Right kidney (tissue), 1 donor: ENCODE data around the gene ATP8B1.
"Not testable (repeated sequence)": the region's sequence is repeated elsewhere in the genome, so short reads cannot be mapped to it uniquely, and the experiment has no call there.

ENCODE experiments used
- DNase-seq: peaks from one replicate; pipeline ENCODE4 v3.0.0-alpha.2; 2016

Gene ATP8B1

DNA sequence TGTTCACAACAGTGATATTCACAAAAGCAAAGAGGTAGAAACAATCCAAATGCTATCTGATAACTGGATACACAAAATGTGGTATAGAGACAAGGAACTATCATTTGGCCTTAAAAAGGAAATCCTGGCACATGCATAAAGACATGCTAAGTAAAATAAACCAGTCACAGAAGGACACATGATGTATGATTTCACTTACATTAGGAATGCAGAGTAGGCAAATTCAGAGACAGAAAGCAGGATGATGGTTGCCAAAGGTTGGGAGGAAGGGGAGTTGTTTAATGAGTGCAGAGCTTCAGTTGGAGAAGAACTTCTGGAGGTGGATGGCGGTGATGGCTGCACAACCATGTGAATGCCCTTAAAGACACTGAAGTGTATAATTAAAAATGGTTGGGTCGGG, 38.1 kb downstream of the ATP8B1 start:
- no peak for DNase-seq

GRCh38 chr18:57764087-57764486, 39.0 kb downstream of the ATP8B1 start:
- no peak for DNase-seq

DNA sequence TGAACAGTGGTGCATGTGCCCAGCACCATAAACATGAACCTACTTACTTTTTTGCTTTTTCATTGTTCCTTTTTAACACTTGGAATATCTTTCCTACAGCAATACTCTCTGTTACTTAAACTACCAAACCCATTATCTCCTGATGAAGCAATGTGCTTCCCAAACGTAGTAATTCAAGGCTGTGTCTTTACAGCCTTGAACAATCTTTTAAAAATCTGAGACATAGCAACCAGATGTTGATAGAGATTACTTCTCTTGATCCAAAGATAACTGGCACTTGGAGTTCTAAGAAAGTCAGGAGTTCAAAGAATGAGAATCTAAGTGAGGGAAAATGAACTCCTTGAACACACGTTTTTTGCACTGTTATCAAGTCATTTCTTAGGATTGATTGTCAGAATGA, 40.4 kb downstream of the ATP8B1 start:
- DNase-seq, result no peak

DNA sequence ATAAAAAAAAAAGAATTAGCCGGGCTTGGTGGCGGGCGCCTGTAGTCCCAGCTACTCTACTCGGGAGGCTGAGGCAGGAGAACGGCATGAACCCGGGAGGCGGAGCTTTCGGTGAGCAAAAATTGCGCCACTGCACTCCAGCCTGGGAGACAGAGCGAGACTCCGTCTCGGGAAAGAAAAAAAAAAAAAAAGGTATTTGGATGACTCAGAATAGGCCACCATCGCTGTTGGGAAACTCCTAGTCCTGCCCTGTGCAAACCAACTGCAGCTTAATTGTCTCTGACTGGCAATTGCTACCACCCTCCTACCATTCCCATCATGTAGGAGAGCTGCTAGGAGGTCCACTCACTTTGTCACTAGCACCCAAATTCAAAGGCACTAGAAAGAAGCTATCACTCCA, 43.5 kb downstream of the ATP8B1 start:
- DNase-seq, result no peak

GRCh38 chr18:57755473-57756067, 47.5 kb downstream of the ATP8B1 start:
- DNase-seq, result no peak

GRCh38 chr18:57754577-57755338, 48.4 kb downstream of the ATP8B1 start:
- no peak for DNase-seq

- no peak for DNase-seq
Measured at GRCh38 chr18:57753063-57753462, 50.1 kb downstream of the ATP8B1 start.

DNA sequence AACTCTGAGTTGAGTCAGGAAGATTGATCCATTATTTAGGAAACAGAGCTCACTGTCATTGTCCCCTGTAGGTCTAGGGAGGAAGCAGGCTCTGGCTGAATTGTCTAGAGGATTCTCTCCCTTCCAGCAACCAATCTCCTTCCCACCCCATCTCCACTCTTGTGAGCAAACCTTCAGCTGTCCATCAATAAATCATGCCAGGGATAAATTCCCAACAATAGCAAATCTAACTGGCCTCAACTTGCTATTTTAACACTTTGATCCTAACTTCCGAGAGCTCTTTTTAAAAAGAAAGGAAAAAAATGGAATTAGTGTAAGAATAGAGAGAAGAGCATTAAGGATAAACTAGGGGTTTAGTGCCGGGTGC, 53.5 kb downstream of the ATP8B1 start:
- no peak for DNase-seq

DNA sequence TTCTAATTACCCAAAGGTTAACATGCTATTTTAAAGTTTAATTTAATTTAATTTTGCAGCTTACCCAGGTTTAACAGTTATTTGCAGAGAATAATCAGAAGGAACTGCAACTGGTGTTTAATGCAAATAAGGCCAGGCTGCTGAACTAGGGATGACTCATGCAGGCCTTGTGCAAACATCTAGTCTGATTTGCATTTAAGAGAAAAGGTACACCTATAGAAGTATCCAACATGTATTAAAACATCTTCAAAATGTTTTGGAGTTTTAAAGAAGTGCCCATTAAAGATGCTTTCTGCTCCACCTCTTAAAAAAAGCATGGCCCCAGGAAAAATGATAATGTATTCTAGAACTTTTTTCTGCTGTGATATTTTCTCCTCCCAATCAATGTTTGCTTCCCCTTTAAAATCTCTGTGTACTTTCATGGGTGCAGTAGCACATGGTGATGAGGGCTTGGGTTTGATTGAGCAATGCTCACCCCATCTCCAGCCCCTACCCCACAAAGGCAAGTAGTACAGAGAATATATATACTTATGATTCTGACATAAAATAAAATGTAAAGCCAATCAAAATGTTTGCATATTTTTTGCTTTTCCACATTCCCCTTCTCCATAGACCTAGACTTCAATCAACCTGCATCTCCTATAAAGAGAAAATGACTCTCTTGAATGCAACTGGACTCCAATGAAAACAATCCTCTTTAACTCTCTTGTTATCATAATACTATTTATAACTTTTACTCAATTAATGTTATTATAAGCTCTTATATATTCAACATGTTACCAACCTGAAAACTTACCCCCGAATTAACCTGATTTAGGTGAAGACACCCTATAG, 54.1 kb downstream of the ATP8B1 start:
- DNase-seq, result no peak

- DNase-seq, result no peak
Measured at GRCh38 chr18:57747809-57748680, 55.1 kb downstream of the ATP8B1 start.

DNA sequence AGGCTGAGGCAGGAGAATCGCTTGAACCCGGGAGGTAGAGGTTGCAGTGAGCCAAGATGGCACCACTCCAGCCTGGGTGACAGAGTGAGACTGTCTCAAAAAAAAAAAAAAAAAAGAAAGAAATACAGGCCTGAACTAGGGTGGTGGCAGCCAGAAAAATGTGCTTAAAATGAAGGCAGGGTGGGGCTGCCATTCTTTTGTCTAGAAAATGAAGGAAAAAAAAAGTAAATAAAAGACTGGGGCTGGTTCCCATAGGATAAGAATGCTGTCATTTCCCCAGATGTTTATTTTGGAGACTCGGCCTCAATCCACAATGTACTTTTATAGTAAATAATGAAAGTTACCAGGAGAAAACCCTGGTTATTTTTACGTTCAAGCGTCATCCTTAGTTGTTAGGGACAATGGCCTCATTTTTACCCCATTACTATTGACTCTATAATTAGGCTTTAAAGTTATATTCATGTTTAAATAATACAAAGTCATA, 58.9 kb downstream of the ATP8B1 start:
- DNase-seq, result no peak

DNA sequence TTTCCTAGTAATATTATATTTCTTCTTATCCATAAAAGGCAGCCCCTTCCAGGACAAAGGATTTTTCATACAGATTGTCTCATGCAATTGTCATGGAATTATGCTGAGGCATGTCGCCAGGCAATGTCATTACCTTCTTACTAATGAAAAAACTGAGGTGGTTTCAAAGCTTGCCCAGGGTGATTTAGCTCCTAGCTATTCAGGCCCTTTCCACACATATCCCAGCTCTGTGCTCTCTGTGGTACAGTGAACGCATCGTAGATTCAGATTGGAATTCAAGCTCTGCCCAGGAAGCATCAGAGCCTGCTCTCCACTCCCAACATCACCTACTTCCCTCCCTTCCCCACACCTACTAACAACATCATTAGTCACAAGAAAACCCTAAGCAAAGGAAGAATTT, 60.1 kb downstream of the ATP8B1 start:
- DNase-seq, result no peak

DNA sequence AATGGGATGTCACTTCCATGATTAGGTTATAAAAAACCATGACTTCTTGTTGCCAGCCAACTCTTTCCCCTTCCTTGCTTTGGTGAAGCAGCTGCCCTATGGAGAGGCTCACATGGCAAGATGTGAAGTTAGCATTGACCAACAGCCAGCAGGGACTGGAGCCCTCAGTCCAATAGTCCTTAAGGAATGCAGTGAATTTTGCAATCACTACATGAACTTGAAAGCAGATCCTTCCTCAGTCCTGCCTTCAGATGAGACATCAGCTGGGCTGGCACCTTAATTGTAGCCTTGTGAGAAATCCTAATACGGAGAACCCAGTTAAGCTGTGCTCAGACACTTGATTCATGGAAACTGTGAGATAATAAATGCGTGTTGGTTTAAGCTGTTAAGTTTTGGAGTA, 61.8 kb downstream of the ATP8B1 start:
- DNase-seq, result no peak

DNA sequence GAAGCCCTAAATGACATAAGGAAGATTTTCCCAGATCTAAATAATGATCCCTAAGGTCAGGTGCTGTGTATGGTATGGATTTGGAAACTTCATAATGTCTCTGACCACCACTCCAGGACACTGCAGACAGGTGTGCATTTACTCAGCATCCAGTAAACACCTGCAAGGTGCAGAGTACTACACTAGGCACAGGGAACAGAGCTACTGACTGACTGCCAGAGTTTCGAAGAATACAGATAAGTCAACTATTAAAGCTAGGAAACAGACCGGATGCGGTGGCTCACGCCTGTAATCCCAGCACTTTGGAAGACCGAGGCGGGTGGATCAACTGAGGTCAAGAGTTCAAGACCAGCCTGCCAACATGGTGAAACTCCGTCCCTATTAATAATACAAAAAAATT, 65.0 kb downstream of the ATP8B1 start:
- DNase-seq, result no peak

- DNase-seq, result no peak
Measured at GRCh38 chr18:57737400-57738060, 65.6 kb downstream of the ATP8B1 start.

- DNase-seq, result not testable (repeated sequence)
Measured at GRCh38 chr18:57735042-57735441, 68.1 kb downstream of the ATP8B1 start.

GRCh38 chr18:57733861-57734260, 69.3 kb downstream of the ATP8B1 start:
- no peak for DNase-seq

GRCh38 chr18:57730146-57730545, 73.0 kb downstream of the ATP8B1 start:
- DNase-seq, result no peak

DNA sequence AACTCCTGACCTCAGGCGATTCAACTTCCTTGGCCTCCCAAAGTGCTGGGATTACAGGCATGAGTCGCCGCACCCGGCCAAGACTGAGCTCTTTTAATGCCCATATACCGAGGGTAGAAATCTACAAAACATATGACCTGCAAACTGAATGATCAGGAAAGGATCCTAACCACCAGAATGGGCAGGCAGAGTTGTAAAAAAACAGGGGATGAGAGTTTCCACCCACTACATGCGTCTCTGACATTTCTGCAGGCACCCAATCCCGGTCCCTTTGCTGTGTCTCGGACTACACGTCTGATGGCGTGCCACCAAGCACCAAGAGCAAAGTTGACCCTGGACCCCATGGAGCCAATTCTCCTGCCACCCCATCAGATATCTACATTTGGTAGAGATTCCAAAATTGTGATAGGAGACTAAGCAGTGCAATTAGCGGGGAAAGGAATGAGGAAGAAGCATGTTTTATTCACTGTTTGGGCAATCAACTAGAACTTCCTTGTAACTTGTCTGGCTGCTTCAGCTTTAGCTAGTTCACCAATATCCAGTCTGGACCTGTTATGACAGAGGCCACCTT, 74.1 kb downstream of the ATP8B1 start:
- no peak for DNase-seq

GRCh38 chr18:57727952-57728807, 74.9 kb downstream of the ATP8B1 start:
- DNase-seq, result no peak
